SK-N-SH treated with all-trans-retinoic acid at 6 μM for 48 hours (cell line): ENCODE measurements around the gene CALN1.

Experiments used
- ATAC-seq: fragments of 200-7000 bp; cut with Tn5 transposase; 3 replicates; pipeline ENCODE4 v1.9.1; 2020; ENCODE audit warnings: mild to moderate bottlenecking, moderate library complexity
- ARNTL ChIP-seq: fragments of 450-650 bp; formaldehyde crosslinking; IDR thresholded peaks from 2 replicates; pipeline ENCODE4 v1.5.0; 2020; ENCODE audit warnings: low read depth, mild to moderate bottlenecking, moderate library complexity, borderline replicate concordance
- BACH2 ChIP-seq: fragments of 250-450 bp; sonication (Bioruptor Pico); IDR thresholded peaks from 2 replicates; pipeline ENCODE4 v1.9.0; 2021; ENCODE audit warnings: mild to moderate bottlenecking, borderline replicate concordance
- ESRRG ChIP-seq: fragments of 250-450 bp; sonication (Bioruptor Pico); IDR thresholded peaks from 2 replicates; pipeline ENCODE4 v1.6.1; 2021; ENCODE audit warnings: mild to moderate bottlenecking
- GLIS3 ChIP-seq: fragments of 250-450 bp; sonication (Bioruptor Pico); IDR thresholded peaks from 2 replicates; pipeline ENCODE4 v1.5.0; 2020; ENCODE audit warnings: mild to moderate bottlenecking, moderate library complexity
- ISL1 ChIP-seq: fragments of 250-450 bp; sonication (Bioruptor Pico); IDR thresholded peaks from 2 replicates; pipeline ENCODE4 v2.1.2; 2022; ENCODE audit warnings: mild to moderate bottlenecking, moderate library complexity
- PPARA ChIP-seq: fragments of 250-450 bp; sonication (Bioruptor Pico); IDR thresholded peaks from 2 replicates; pipeline ENCODE4 v1.5.0; 2020; ENCODE audit warnings: mild to moderate bottlenecking, borderline replicate concordance
- TCF4 ChIP-seq: fragments of 250-450 bp; sonication (Bioruptor Pico); IDR thresholded peaks from 2 replicates; pipeline ENCODE4 v1.8.0; 2021; ENCODE audit warnings: mild to moderate bottlenecking, moderate library complexity, borderline replicate concordance
- ZFP3 ChIP-seq: fragments of 250-450 bp; sonication (Bioruptor Pico); IDR thresholded peaks from 2 replicates; pipeline ENCODE4 v1.5.0; 2020; ENCODE audit warnings: mild to moderate bottlenecking, moderate library complexity
- ZFP30 ChIP-seq: fragments of 450-650 bp; formaldehyde crosslinking; IDR thresholded peaks from 2 replicates; pipeline ENCODE4 v1.5.0; 2022; ENCODE audit warnings: mild to moderate bottlenecking, moderate library complexity
- ZNF565 ChIP-seq: fragments of 450-650 bp; formaldehyde crosslinking; conservative IDR thresholded peaks from 2 replicates; pipeline ENCODE4 v1.5.0; 2020; ENCODE audit warnings: low read depth, mild to moderate bottlenecking, moderate library complexity
- ZNF70 ChIP-seq: fragments of 450-650 bp; formaldehyde crosslinking; IDR thresholded peaks from 2 replicates; pipeline ENCODE4 v1.5.0; 2020; ENCODE audit warnings: mild to moderate bottlenecking, moderate library complexity
- ZNF8 ChIP-seq: fragments of 450-650 bp; formaldehyde crosslinking; IDR thresholded peaks from 2 replicates; pipeline ENCODE4 v1.5.0; 2020; ENCODE audit warnings: mild to moderate bottlenecking, moderate library complexity
- TF ChIP-seq, protein P1 (sequence below): fragments of 250-450 bp; sonication (Bioruptor Pico); IDR thresholded peaks from 2 replicates; pipeline ENCODE4 v1.5.0; 2020; ENCODE audit warnings: mild to moderate bottlenecking, moderate library complexity
- TF ChIP-seq, protein P2 (sequence below): fragments of 250-450 bp; sonication (Bioruptor Pico); IDR thresholded peaks from 2 replicates; pipeline ENCODE4 v1.5.1; 2020; ENCODE audit warnings: low read depth, mild to moderate bottlenecking, moderate library complexity
- TF ChIP-seq, protein P3 (sequence below): fragments of 250-450 bp; sonication (Bioruptor Pico); IDR thresholded peaks from 2 replicates; pipeline ENCODE4 v1.8.0; 2020; ENCODE audit warnings: mild to moderate bottlenecking, moderate library complexity, borderline replicate concordance
- TF ChIP-seq, protein P4 (sequence below): fragments of 250-450 bp; sonication (Bioruptor Pico); IDR thresholded peaks from 2 replicates; pipeline ENCODE4 v1.8.0; 2021; ENCODE audit warnings: low read depth, mild to moderate bottlenecking, moderate library complexity, borderline replicate concordance

CALN1 gene

DNA sequence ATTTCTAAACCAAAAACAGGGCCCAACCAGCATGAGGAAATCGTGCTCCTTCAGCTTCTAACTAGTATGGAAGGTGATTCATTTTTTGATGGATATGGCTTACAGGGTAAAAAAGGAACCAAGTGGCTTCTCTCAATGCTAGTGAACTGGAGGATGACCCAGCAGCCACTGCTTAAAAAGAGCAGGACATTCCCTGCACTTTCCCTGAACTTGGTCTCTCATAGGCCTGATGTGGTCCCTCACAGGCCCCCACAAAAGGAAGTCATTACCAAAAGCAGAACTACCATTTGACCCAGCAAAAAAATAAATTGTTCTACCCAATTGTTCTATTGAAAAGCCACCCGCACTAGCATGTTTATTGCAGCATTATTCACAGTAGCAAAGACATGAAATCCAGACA, 188.8 kb downstream of the CALN1 start:
- TF ChIP-seq BACH2 (CRISPR knock-in tag): no peak
- TF ChIP-seq, protein P1, sequence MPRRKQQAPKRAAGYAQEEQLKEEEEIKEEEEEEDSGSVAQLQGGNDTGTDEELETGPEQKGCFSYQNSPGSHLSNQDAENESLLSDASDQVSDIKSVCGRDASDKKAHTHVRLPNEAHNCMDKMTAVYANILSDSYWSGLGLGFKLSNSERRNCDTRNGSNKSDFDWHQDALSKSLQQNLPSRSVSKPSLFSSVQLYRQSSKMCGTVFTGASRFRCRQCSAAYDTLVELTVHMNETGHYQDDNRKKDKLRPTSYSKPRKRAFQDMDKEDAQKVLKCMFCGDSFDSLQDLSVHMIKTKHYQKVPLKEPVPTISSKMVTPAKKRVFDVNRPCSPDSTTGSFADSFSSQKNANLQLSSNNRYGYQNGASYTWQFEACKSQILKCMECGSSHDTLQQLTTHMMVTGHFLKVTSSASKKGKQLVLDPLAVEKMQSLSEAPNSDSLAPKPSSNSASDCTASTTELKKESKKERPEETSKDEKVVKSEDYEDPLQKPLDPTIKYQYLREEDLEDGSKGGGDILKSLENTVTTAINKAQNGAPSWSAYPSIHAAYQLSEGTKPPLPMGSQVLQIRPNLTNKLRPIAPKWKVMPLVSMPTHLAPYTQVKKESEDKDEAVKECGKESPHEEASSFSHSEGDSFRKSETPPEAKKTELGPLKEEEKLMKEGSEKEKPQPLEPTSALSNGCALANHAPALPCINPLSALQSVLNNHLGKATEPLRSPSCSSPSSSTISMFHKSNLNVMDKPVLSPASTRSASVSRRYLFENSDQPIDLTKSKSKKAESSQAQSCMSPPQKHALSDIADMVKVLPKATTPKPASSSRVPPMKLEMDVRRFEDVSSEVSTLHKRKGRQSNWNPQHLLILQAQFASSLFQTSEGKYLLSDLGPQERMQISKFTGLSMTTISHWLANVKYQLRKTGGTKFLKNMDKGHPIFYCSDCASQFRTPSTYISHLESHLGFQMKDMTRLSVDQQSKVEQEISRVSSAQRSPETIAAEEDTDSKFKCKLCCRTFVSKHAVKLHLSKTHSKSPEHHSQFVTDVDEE (CRISPR knock-in tag): no peak
- TF ChIP-seq, protein P2, sequence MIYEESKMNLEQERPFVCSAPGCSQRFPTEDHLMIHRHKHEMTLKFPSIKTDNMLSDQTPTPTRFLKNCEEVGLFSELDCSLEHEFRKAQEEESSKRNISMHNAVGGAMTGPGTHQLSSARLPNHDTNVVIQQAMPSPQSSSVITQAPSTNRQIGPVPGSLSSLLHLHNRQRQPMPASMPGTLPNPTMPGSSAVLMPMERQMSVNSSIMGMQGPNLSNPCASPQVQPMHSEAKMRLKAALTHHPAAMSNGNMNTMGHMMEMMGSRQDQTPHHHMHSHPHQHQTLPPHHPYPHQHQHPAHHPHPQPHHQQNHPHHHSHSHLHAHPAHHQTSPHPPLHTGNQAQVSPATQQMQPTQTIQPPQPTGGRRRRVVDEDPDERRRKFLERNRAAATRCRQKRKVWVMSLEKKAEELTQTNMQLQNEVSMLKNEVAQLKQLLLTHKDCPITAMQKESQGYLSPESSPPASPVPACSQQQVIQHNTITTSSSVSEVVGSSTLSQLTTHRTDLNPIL (CRISPR knock-in tag): no peak
- no peak for ATAC-seq

DNA sequence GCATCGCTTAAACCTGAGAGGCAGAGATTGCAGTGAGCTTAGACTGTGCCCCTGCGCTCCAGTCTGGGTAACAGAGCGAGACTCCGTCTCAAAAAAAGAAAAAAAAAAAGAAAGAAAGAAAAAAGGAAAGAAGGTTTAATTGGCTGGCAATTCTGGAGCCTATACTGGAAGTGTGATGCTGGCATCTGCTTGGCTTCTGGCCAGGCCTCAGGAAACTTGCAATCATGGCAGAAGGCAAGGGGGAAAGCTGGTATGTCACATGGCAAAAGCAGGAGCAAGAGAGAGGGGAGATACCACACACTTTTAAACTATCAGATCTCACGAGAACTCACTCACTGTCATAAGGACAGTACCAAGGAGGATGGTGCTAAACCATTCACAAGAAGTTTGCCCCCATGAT, 190.0 kb downstream of the CALN1 start:
- TF ChIP-seq ZNF70 (CRISPR knock-in tag) (no peak), TCF4 (no peak), PPARA (CRISPR knock-in tag) (no peak), ZNF565 (CRISPR knock-in tag) (no peak), ISL1 (CRISPR knock-in tag) (no peak), ZFP30 (CRISPR knock-in tag) (no peak), ARNTL (CRISPR knock-in tag) (no peak), ZFP3 (CRISPR knock-in tag) (no peak), GLIS3 (CRISPR knock-in tag) (no peak), ZNF8 (CRISPR knock-in tag) (no peak)
- TF ChIP-seq, protein P3, sequence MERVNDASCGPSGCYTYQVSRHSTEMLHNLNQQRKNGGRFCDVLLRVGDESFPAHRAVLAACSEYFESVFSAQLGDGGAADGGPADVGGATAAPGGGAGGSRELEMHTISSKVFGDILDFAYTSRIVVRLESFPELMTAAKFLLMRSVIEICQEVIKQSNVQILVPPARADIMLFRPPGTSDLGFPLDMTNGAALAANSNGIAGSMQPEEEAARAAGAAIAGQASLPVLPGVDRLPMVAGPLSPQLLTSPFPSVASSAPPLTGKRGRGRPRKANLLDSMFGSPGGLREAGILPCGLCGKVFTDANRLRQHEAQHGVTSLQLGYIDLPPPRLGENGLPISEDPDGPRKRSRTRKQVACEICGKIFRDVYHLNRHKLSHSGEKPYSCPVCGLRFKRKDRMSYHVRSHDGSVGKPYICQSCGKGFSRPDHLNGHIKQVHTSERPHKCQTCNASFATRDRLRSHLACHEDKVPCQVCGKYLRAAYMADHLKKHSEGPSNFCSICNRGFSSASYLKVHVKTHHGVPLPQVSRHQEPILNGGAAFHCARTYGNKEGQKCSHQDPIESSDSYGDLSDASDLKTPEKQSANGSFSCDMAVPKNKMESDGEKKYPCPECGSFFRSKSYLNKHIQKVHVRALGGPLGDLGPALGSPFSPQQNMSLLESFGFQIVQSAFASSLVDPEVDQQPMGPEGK (CRISPR knock-in tag): no peak
- TF ChIP-seq, protein P1 (CRISPR knock-in tag): no peak
- no peak for ATAC-seq

DNA sequence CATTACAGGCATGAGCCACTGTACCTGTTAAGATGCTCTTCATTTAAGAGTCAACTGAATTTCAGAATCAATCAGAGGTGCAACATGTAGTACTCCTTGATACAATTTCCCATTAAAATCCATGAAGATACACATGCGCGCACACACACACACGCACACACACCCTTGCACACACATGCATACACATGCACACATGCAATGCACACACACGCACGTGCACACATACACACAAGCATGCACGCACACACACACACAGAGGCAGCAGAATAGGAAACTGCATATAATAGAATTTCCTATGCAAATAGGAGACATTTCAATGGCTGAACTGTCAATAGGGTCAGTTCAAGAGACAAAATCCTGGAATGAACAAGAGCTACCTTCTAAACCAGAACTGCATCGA, 192.6 kb downstream of the CALN1 start:
- no peak for ATAC-seq
- TF ChIP-seq, protein P1 (CRISPR knock-in tag): no peak
- TF ChIP-seq ZNF70 (CRISPR knock-in tag): no peak
- TF ChIP-seq, protein P2 (CRISPR knock-in tag): no peak
- TF ChIP-seq ESRRG (CRISPR knock-in tag): no peak
- TF ChIP-seq PPARA (CRISPR knock-in tag): no peak
- TF ChIP-seq ZFP30 (CRISPR knock-in tag): no peak
- no peak for TF ChIP-seq BACH2 (CRISPR knock-in tag)
- TF ChIP-seq, protein P4, sequence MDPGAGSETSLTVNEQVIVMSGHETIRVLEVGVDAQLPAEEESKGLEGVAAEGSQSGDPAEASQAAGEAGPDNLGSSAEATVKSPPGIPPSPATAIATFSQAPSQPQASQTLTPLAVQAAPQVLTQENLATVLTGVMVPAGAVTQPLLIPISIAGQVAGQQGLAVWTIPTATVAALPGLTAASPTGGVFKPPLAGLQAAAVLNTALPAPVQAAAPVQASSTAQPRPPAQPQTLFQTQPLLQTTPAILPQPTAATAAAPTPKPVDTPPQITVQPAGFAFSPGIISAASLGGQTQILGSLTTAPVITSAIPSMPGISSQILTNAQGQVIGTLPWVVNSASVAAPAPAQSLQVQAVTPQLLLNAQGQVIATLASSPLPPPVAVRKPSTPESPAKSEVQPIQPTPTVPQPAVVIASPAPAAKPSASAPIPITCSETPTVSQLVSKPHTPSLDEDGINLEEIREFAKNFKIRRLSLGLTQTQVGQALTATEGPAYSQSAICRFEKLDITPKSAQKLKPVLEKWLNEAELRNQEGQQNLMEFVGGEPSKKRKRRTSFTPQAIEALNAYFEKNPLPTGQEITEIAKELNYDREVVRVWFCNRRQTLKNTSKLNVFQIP (CRISPR knock-in tag): no peak
- no peak for TF ChIP-seq GLIS3 (CRISPR knock-in tag)
- TF ChIP-seq, all 23 proteins: peak for 0
